RKO (cell line): ENCODE results near the gene S100A3.
"Not testable (repeated sequence)": the region's sequence is repeated elsewhere in the genome, so short reads cannot be mapped to it uniquely, and the experiment has no call there.

Source experiments
- DNase-seq: peaks from one replicate; pipeline ENCODE4 v3.0.0-alpha.2; 2016; ENCODE audit warnings: low spot score

The S100A3 gene

GRCh38 chr1:153534925-153535241, 14.2 kb downstream of the S100A3 start:
- no peak for DNase-seq

- peak; percentile 84 for DNase-seq
Measured at GRCh38 chr1:153534226-153534924, 14.7 kb downstream of the S100A3 start.

GRCh38 chr1:153533689-153534201, 15.3 kb downstream of the S100A3 start:
- DNase-seq = peak; percentile 98

GRCh38 chr1:153532769-153533599, 16.1 kb downstream of the S100A3 start:
- peak; percentile 92 for DNase-seq

- DNase-seq = no peak
Measured at GRCh38 chr1:153532181-153532580, 16.9 kb downstream of the S100A3 start.

GRCh38 chr1:153531638-153532037, 17.4 kb downstream of the S100A3 start:
- DNase-seq = no peak

GRCh38 chr1:153527683-153528040, 21.4 kb downstream of the S100A3 start:
- no peak for DNase-seq

GRCh38 chr1:153527023-153527682, 21.9 kb downstream of the S100A3 start:
- DNase-seq = peak; percentile 34

- no peak for DNase-seq
Measured at GRCh38 chr1:153526132-153526543, 22.9 kb downstream of the S100A3 start.

GRCh38 chr1:153525088-153525728, 23.9 kb downstream of the S100A3 start:
- DNase-seq = no peak

GRCh38 chr1:153522353-153523048, 26.6 kb downstream of the S100A3 start:
- not testable (repeated sequence) for DNase-seq

GRCh38 chr1:153521808-153522207, 27.2 kb downstream of the S100A3 start:
- not testable (repeated sequence) for DNase-seq

GRCh38 chr1:153520818-153521476, 28.1 kb downstream of the S100A3 start:
- no peak for DNase-seq

GRCh38 chr1:153520137-153520691, 28.8 kb downstream of the S100A3 start:
- not testable (repeated sequence) for DNase-seq

- DNase-seq = no peak
Measured at GRCh38 chr1:153519242-153519641, 29.8 kb downstream of the S100A3 start.

GRCh38 chr1:153515504-153516394, 33.3 kb downstream of the S100A3 start:
- DNase-seq = no peak

- DNase-seq = no peak
Measured at GRCh38 chr1:153513666-153514065, 35.4 kb downstream of the S100A3 start.

GRCh38 chr1:153513023-153513422, 36.0 kb downstream of the S100A3 start:
- DNase-seq = peak; percentile 32

- DNase-seq = peak; percentile 90
Measured at GRCh38 chr1:153510984-153511410, 38.1 kb downstream of the S100A3 start.
